ENCODE results near the gene HIGD1B. TPM values are rescaled to one million over a fixed set of nuclear protein-coding genes. Genes with fewer than 3 reads are reported as not detected.

The HIGD1B gene
- polyA plus RNA-seq, 1 donor: 1.8 TPM

DNA sequence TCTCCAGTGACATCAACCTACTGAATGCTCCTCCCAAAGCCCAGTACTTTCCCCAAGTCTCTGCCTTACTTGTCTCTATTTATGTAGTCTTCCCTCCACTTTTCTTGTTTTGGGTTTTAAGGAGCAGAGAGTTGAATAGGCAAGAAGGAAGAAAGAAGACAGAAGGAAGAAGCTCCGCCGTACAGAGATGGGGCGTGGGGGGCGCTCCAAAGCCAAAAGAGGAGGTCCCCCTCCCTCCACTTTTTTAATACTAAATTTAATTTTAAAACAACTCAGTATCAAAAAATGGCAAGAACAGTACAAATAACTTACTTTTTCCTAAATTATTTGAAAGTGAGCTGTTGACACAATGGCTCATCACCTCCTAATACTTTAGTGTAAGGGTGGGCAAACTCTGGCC lies 47.0 kb downstream of the HIGD1B start:
- peaks cover 8% of the 10 kb centered on the region for H3K4me1 ChIP-seq (ENCODE audit: control insufficient read depth, insufficient read depth, low read length)
- no peak overlapping the region for H3K4me3 ChIP-seq (ENCODE audit: low read length)
- H3K36me3 ChIP-seq (ENCODE audit: control insufficient read depth, insufficient read depth, low read length): peaks cover 27% of the 10 kb centered on the region
- H3K27me3 ChIP-seq (ENCODE audit: control insufficient read depth, insufficient read depth, low read length): no peaks in the 10 kb centered on the region
- no peaks in the 10 kb centered on the region for H3K9me3 ChIP-seq (ENCODE audit: control insufficient read depth, low read depth, low read length)
- no CpG with 5 or more reads among the region's 4 CpGs for WGBS (ENCODE audit: insufficient coverage, low lambda C conversion rate)
- no peak overlapping the region for H3K27ac ChIP-seq (ENCODE audit: low read length)
- DNase-seq: no peak

DNA sequence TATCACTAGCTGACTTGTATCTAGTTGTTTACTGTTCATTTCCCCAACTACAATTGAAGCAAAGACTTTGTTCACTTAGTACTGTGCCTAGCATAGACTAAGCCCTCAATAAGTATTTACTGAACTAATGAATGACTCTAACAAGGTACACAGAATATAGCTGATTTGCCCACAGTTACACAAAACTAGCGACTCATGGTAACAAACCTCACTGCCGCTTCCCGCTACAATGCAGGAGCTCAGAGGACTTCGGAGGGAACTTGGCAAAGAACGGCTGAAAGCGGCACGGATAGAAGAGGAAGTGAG lies 51.0 kb downstream of the HIGD1B start:
- peak overlapping the region; percentile 88 for H3K27ac ChIP-seq (ENCODE audit: low read length)
- peaks cover 8% of the 10 kb centered on the region for H3K36me3 ChIP-seq (ENCODE audit: control insufficient read depth, insufficient read depth, low read length)
- peaks cover 16% of the 10 kb centered on the region for H3K4me1 ChIP-seq (ENCODE audit: control insufficient read depth, insufficient read depth, low read length)
- H3K27me3 ChIP-seq (ENCODE audit: control insufficient read depth, insufficient read depth, low read length): no peaks in the 10 kb centered on the region
- no CpG with 5 or more reads among the region's 7 CpGs for WGBS (ENCODE audit: insufficient coverage, low lambda C conversion rate)
- H3K9me3 ChIP-seq (ENCODE audit: control insufficient read depth, low read depth, low read length): no peaks in the 10 kb centered on the region
- peak overlapping the region; percentile 81 for H3K4me3 ChIP-seq (ENCODE audit: low read length)
- DNase-seq: no peak

DNA sequence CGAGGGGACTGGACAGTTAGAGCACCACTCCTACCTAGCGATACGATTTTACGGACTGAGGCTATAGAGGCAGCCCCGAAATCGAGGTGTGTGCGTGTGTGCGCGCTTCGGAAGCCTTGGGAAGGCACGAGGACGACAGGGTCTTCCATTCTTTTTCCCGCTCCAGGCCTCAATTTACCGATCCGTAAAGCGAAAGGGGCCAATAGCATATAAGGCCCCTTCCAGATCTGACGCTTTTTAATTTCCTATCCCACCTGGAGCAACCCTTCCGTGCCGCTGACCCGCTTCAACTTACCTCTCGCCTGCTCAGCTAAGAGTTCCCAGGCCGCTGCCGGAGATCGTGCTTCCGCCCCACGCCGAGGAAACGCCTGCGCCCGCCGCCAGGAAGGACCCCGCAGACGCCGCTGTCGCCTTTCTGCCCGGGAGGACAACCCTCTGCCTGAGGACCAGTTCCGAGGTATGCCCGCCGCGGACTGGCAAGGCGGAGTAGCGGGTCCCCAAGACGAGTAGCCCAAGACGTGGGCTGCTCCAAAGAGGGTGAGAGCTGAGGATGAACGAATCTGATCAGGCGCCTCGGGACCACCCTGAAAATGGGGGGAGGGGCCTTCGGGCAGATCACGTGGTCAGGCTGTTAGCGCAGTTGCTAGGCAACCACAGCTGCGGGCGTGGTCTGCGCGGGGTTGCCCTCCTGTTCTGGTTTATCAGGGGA lies 51.5 kb downstream of the HIGD1B start, which contains the start of gene EFTUD2:
EFTUD2 (minus strand) TSS at position 372 of the 709 bp plus-strand sequence. CDS start 4,924 bp downstream, outside the sequence.
- no CpG with 5 or more reads among the region's 54 CpGs for WGBS (ENCODE audit: insufficient coverage, low lambda C conversion rate)
- Histone ChIP-seq H3K9me3 (ENCODE audit: control insufficient read depth, low read depth, low read length) (no peaks in the 10 kb centered on the region), H3K27ac (ENCODE audit: low read length) (peak within 1 kb of the TSS; percentile 88), H3K36me3 (ENCODE audit: control insufficient read depth, insufficient read depth, low read length) (peaks cover 3% of the 10 kb centered on the region), H3K4me1 (ENCODE audit: control insufficient read depth, insufficient read depth, low read length) (peaks cover 17% of the 10 kb centered on the region), H3K27me3 (ENCODE audit: control insufficient read depth, insufficient read depth, low read length) (no peaks in the 10 kb centered on the region), H3K4me3 (ENCODE audit: low read length) (peak within 1 kb of the TSS; percentile 81)
- DNase-seq: peak; percentile 90 to 92

Other genes with a start within 250 kb of the HIGD1B start
- gene MEIOC, start 191.4 kb upstream of the HIGD1B start, polyA plus RNA-seq: 0.55 TPM
- 25.5 TPM for gene CCDC43, start 158.1 kb upstream of the HIGD1B start, polyA plus RNA-seq
- 11.6 TPM for gene DBF4B, start 139.2 kb upstream of the HIGD1B start, polyA plus RNA-seq
- 1.2 TPM for gene ADAM11, start 88.9 kb upstream of the HIGD1B start, polyA plus RNA-seq
- 8.2 TPM for gene GJC1, start 17.6 kb upstream of the HIGD1B start, polyA plus RNA-seq
- 67.8 TPM for gene EFTUD2, start 51.6 kb downstream of the HIGD1B start, polyA plus RNA-seq
- gene GFAP, start 67.6 kb downstream of the HIGD1B start, polyA plus RNA-seq: 0.34 TPM
- 7.7 TPM for gene KIF18B, start 99.9 kb downstream of the HIGD1B start, polyA plus RNA-seq
- gene C1QL1, start 120.4 kb downstream of the HIGD1B start, polyA plus RNA-seq: 14.3 TPM
- 26.3 TPM for gene DCAKD, start 203.7 kb downstream of the HIGD1B start, polyA plus RNA-seq
- 51.0 TPM for gene NMT1, start 213.4 kb downstream of the HIGD1B start, polyA plus RNA-seq